HG03097 (cell line): ENCODE results near the gene SLC22A5.

Experiments used
- ATAC-seq: cut with Tn5 transposase; IDR thresholded peaks from one replicate; pipeline ENCODE4 v1.9.1; 2021; ENCODE audit not compliant: unreplicated experiment, low FRiP score

The SLC22A5 gene

GRCh38 chr5:132369474-132370180 lies at the start of gene SLC22A5:
SLC22A5 (plus strand) TSS chr5:132369710; CDS start chr5:132369973, 263 bp downstream.
- ATAC-seq, result peak; percentile 82

GRCh38 chr5:132319975-132320374 lies 49.5 kb upstream of the SLC22A5 start:
- no peak for ATAC-seq

- no peak for ATAC-seq
Observed at GRCh38 chr5:132321109-132321721, 48.3 kb upstream of the SLC22A5 start.

GRCh38 chr5:132322266-132322665 lies 47.2 kb upstream of the SLC22A5 start:
- ATAC-seq, result no peak

GRCh38 chr5:132323202-132323601 lies 46.3 kb upstream of the SLC22A5 start:
- no peak for ATAC-seq

- no peak for ATAC-seq
Observed at GRCh38 chr5:132325691-132326090, 43.8 kb upstream of the SLC22A5 start.

- no peak for ATAC-seq
Observed at GRCh38 chr5:132327252-132327955, 42.1 kb upstream of the SLC22A5 start.

GRCh38 chr5:132334812-132335211 lies 34.7 kb upstream of the SLC22A5 start:
- ATAC-seq, result no peak

GRCh38 chr5:132335402-132335801 lies 34.1 kb upstream of the SLC22A5 start:
- no peak for ATAC-seq

GRCh38 chr5:132339502-132339901 lies 30.0 kb upstream of the SLC22A5 start:
- ATAC-seq, result no peak

GRCh38 chr5:132342291-132343180 lies 27.0 kb upstream of the SLC22A5 start:
- no peak for ATAC-seq

GRCh38 chr5:132344775-132345514 lies 24.6 kb upstream of the SLC22A5 start:
- no peak for ATAC-seq

- no peak for ATAC-seq
Observed at GRCh38 chr5:132353486-132353995, 16.0 kb upstream of the SLC22A5 start.

GRCh38 chr5:132354381-132355139 lies 14.9 kb upstream of the SLC22A5 start:
- ATAC-seq, result no peak

GRCh38 chr5:132355140-132355765 lies 14.3 kb upstream of the SLC22A5 start:
- no peak for ATAC-seq

GRCh38 chr5:132358775-132359174 lies 10.7 kb upstream of the SLC22A5 start:
- ATAC-seq, result no peak

- ATAC-seq, result no peak
Observed at GRCh38 chr5:132362086-132362485, 7.4 kb upstream of the SLC22A5 start.

GRCh38 chr5:132363431-132364112 lies 5.9 kb upstream of the SLC22A5 start:
- ATAC-seq, result no peak
